C4-2B (cell line): ENCODE results near the gene IL16.

ENCODE experiments used
- ZFX ChIP-seq: fragments of 450-650 bp; IDR thresholded peaks from 2 replicates; pipeline ENCODE4 v1.6.1; 2017
- TF ChIP-seq, protein P1 (sequence below): fragments of 450-650 bp; conservative IDR thresholded peaks from 2 replicates; pipeline ENCODE4 v1.5.1; 2017; ENCODE audit warnings: mild to moderate bottlenecking

DNA sequence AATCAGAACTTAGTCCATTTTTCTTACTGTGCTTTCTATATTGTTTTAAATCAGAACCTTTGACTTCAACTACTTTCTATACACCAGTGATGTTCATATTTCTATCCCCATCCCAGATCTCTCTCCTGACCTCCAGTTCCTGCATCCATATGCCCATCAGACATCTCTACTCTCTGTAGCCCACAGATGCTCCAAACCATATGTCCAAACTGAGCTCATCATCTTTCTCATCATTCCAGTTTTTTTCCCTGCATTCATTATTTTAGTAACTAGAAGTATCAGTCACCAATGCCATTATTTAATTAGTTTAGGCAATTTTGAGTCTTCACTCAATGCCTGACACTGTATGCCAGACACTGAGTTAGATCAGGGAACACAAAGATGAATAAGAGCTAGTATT, 25.4 kb upstream of the IL16 start:
- TF ChIP-seq, protein P1, sequence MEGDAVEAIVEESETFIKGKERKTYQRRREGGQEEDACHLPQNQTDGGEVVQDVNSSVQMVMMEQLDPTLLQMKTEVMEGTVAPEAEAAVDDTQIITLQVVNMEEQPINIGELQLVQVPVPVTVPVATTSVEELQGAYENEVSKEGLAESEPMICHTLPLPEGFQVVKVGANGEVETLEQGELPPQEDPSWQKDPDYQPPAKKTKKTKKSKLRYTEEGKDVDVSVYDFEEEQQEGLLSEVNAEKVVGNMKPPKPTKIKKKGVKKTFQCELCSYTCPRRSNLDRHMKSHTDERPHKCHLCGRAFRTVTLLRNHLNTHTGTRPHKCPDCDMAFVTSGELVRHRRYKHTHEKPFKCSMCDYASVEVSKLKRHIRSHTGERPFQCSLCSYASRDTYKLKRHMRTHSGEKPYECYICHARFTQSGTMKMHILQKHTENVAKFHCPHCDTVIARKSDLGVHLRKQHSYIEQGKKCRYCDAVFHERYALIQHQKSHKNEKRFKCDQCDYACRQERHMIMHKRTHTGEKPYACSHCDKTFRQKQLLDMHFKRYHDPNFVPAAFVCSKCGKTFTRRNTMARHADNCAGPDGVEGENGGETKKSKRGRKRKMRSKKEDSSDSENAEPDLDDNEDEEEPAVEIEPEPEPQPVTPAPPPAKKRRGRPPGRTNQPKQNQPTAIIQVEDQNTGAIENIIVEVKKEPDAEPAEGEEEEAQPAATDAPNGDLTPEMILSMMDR, result no peak
- no peak for TF ChIP-seq ZFX
